ENCODE results near the gene ADGRA3. TPM values are rescaled to one million over a fixed set of nuclear protein-coding genes. Genes with fewer than 3 reads are reported as not detected.

ADGRA3 gene
- total RNA-seq, 1 experiment from 2014 or later, result 40.5 TPM

- no peak overlapping the region for H3K27ac Mint-ChIP-seq
- no peaks in the 10 kb centered on the region for H3K27me3 Mint-ChIP-seq (ENCODE audit: low read depth)
- peaks cover 11% of the 10 kb centered on the region for H3K9me3 Mint-ChIP-seq
- ATAC-seq (peak; percentile 62), DNase-seq (ENCODE audit: low spot score) (no peak)
- TF ChIP-seq ESRRA (CRISPR knock-in tag; IDR thresholded peaks at IDR 0.05; ENCODE audit: borderline replicate concordance) (no peak), PRDM15 (CRISPR knock-in tag; IDR thresholded peaks at IDR 0.05) (0 out of 2 replicates have a peak, but pooled peaks have one; percentile 14), CBFB (CRISPR knock-in tag; IDR thresholded peaks at IDR 0.05; ENCODE audit: low read depth) (no peak)
- CTCF ChIA-PET, result interaction anchor here (1.0 to 1.7 kb wide), 2 partner anchors 243 to 584 kb away, joined by 4 read pairs; no protein-coding TSS in a partner anchor
- POLR2A ChIA-PET, result interaction anchor here (1.0 kb wide), 1 partner anchor 243 kb away, joined by 3 read pairs; no protein-coding TSS in a partner anchor
- no peaks in the 10 kb centered on the region for H3K36me3 Mint-ChIP-seq
- peaks cover 18% of the 10 kb centered on the region for H3K4me1 Mint-ChIP-seq
- H3K4me3 Mint-ChIP-seq, result no peak overlapping the region
These were observed 142.9 kb downstream of the ADGRA3 start for GRCh38 chr4:22372986-22373385.

- POLR2A ChIA-PET, result no interaction called here
- Mint-ChIP-seq H3K36me3 (no peaks in the 10 kb centered on the region), H3K27ac (no peak overlapping the region), H3K9me3 (peaks cover 7% of the 10 kb centered on the region; the same call in 1 of the 2 replicates), H3K4me1 (peaks cover 18% of the 10 kb centered on the region), H3K27me3 (ENCODE audit: low read depth) (no peaks in the 10 kb centered on the region), H3K4me3 (no peak overlapping the region)
- TF ChIP-seq ZMAT4 (CRISPR knock-in tag; IDR thresholded peaks at IDR 0.05) (no peak), TEAD1 (CRISPR knock-in tag; IDR thresholded peaks at IDR 0.05) (no peak), SP1 (CRISPR knock-in tag; conservative IDR thresholded peaks at IDR 0.05) (no peak), GRHL2 (CRISPR knock-in tag; IDR thresholded peaks at IDR 0.05; ENCODE audit: insufficient replicate concordance, severe bottlenecking) (no peak)
- ATAC-seq (peak; percentile 56), DNase-seq (ENCODE audit: low spot score) (no peak)
- CTCF ChIA-PET, result interaction anchor here (1.0 to 2.0 kb wide), 3 partner anchors 13 to 581 kb away, joined by 3 to 5 read pairs (median 5); no protein-coding TSS in a partner anchor
These were observed 145.8 kb downstream of the ADGRA3 start for GRCh38 chr4:22369901-22370562.

GRCh38 chr4:22363787-22364186 lies 152.1 kb downstream of the ADGRA3 start:
- ChIA-PET CTCF (no interaction called here), POLR2A (no interaction called here)
- TF ChIP-seq ATF3 (CRISPR knock-in tag; conservative IDR thresholded peaks at IDR 0.05), result no peak
- H3K4me1 Mint-ChIP-seq, result peaks cover 14% of the 10 kb centered on the region
- DNase-seq (ENCODE audit: low spot score), result no peak
- peaks cover 14% of the 10 kb centered on the region for H3K9me3 Mint-ChIP-seq
- peaks cover 13% of the 10 kb centered on the region for H3K36me3 Mint-ChIP-seq
- no peak overlapping the region for H3K27ac Mint-ChIP-seq
- no peaks in the 10 kb centered on the region for H3K27me3 Mint-ChIP-seq (ENCODE audit: low read depth)
- no peak for ATAC-seq
- H3K4me3 Mint-ChIP-seq, result no peak overlapping the region

- Mint-ChIP-seq H3K36me3 (peaks cover 14% of the 10 kb centered on the region), H3K27me3 (ENCODE audit: low read depth) (no peaks in the 10 kb centered on the region), H3K4me1 (peaks cover 14% of the 10 kb centered on the region), H3K4me3 (no peak overlapping the region), H3K27ac (no peak overlapping the region), H3K9me3 (peaks cover 19% of the 10 kb centered on the region)
- CTCF ChIA-PET, result no interaction called here
- ATAC-seq (no peak), DNase-seq (ENCODE audit: low spot score) (no peak)
- POLR2A ChIA-PET, result no interaction called here
- TF ChIP-seq ATF3 (CRISPR knock-in tag; conservative IDR thresholded peaks at IDR 0.05) (no peak), KAT7 (CRISPR knock-in tag; IDR thresholded peaks at IDR 0.05; ENCODE audit: borderline replicate concordance) (no peak), JAZF1 (CRISPR knock-in tag; IDR thresholded peaks at IDR 0.05) (no peak), CDX4 (CRISPR knock-in tag; IDR thresholded peaks at IDR 0.05; ENCODE audit: borderline replicate concordance) (no peak), EMX1 (CRISPR knock-in tag; IDR thresholded peaks at IDR 0.05) (no peak), TCF7 (CRISPR knock-in tag; IDR thresholded peaks at IDR 0.05; ENCODE audit: low read depth) (no peak), FOXP1 (CRISPR knock-in tag; IDR thresholded peaks at IDR 0.05; ENCODE audit: borderline replicate concordance) (no peak), CREM (CRISPR knock-in tag; IDR thresholded peaks at IDR 0.05) (no peak), E2F5 (CRISPR knock-in tag; IDR thresholded peaks at IDR 0.05) (no peak), ESRRA (CRISPR knock-in tag; IDR thresholded peaks at IDR 0.05; ENCODE audit: borderline replicate concordance) (no peak), TEAD4 (CRISPR knock-in tag; IDR thresholded peaks at IDR 0.05) (no peak), ZNF317 (CRISPR knock-in tag; IDR thresholded peaks at IDR 0.05; ENCODE audit: borderline replicate concordance, low read depth) (no peak), ZNF671 (CRISPR knock-in tag; IDR thresholded peaks at IDR 0.05) (no peak), ZNF232 (CRISPR knock-in tag; IDR thresholded peaks at IDR 0.05) (no peak), FOXK1 (CRISPR knock-in tag; IDR thresholded peaks at IDR 0.05) (no peak)
These were observed 152.8 kb downstream of the ADGRA3 start for GRCh38 chr4:22363036-22363435.
